PC-3 (cell line): ENCODE measurements around the gene OR2T10. TPM values are rescaled to one million over a fixed set of nuclear protein-coding genes. Genes with fewer than 3 reads are reported as not detected.
"Not testable (repeated sequence)": the region's sequence is repeated elsewhere in the genome, so short reads cannot be mapped to it uniquely, and the experiment has no call there.

Experiments used
- ATAC-seq: fragments of 200-7000 bp; cut with Tn5 transposase; 2 replicates; pipeline ENCODE4 v1.9.1; 2020; ENCODE audit warnings: mild to moderate bottlenecking, moderate library complexity
- BruUV-seq: library from RNA; stranded (reverse); fragments of 400-500 nt; replicated peaks from 2 replicates; lab custom pipeline; 2021; lab: Mats Ljungman, UMichigan
- CTCF ChIA-PET: fragments of 300-600 bp; sonication (Branson Sonifier 250); formaldehyde crosslinking; loops from one replicate; lab custom pipeline; 2022; ENCODE audit warnings: antibody characterized with exemption; lab: Charles Lee
- POLR2A ChIA-PET: fragments of 300-600 bp; sonication (Branson Sonifier 250); formaldehyde crosslinking; loops from one replicate; lab custom pipeline; 2022; ENCODE audit warnings: antibody characterized with exemption; ENCODE audit not compliant: unreplicated experiment; lab: Charles Lee
- DNase-seq: peaks from one replicate; pipeline ENCODE4 v3.0.0-alpha.2; 2015
- H2AFZ ChIP-seq: fragments of 300-600 bp; sonication (generic); 2 replicates; pipeline ENCODE4 v1.6.0; 2016; ENCODE audit warnings: antibody characterized with exemption, low read length
- H3F3A ChIP-seq: fragments of 300-600 bp; sonication (generic); one replicate; pipeline ENCODE4 v1.6.0; 2017; ENCODE audit warnings: antibody characterized with exemption, low read length, control low read depth, mild to moderate bottlenecking; ENCODE audit not compliant: unreplicated experiment
- H3K27ac ChIP-seq: fragments of 300-600 bp; sonication (generic); 2 replicates; pipeline ENCODE4 v1.5.1; 2016; ENCODE audit warnings: mild to moderate bottlenecking, low read length
- H3K27me3 ChIP-seq: fragments of 300-600 bp; sonication (generic); 2 replicates; pipeline ENCODE4 v1.6.1; 2016; ENCODE audit warnings: low read length, mixed read lengths
- H3K36me3 ChIP-seq: fragments of 300-600 bp; sonication (generic); 2 replicates; pipeline ENCODE4 v1.6.1; 2016; ENCODE audit warnings: low read depth, mixed run types, low read length, mixed read lengths
- H3K4me1 ChIP-seq: fragments of 300-600 bp; sonication (generic); 2 replicates; pipeline ENCODE4 v1.5.1; 2016; ENCODE audit warnings: low read length; ENCODE audit not compliant: insufficient read depth
- H3K4me2 ChIP-seq: fragments of 300-600 bp; sonication (generic); 2 replicates; pipeline ENCODE4 v1.6.0; 2016; ENCODE audit warnings: low read length
- H3K4me3 ChIP-seq: fragments of 300-600 bp; sonication (generic); 2 replicates; pipeline ENCODE4 v1.5.1; 2016; ENCODE audit warnings: mild to moderate bottlenecking, low read length, mixed read lengths
- H3K79me2 ChIP-seq: fragments of 300-600 bp; sonication (generic); 2 replicates; pipeline ENCODE4 v1.6.1; 2017; ENCODE audit warnings: low read length, mixed read lengths
- H3K9ac ChIP-seq: fragments of 300-600 bp; sonication (generic); 2 replicates; pipeline ENCODE4 v1.6.0; 2016; ENCODE audit warnings: mild to moderate bottlenecking, low read length
- H3K9me2 ChIP-seq: fragments of 300-600 bp; sonication (generic); replicated peaks from 2 replicates; pipeline ENCODE4 v1.6.1; 2016; ENCODE audit warnings: mixed run types, low read length, mixed read lengths
- H3K9me3 ChIP-seq: fragments of 300-600 bp; sonication (generic); 2 replicates; pipeline ENCODE4 v1.6.1; 2016; ENCODE audit warnings: low read length, mixed read lengths
- H4K20me1 ChIP-seq: fragments of 300-600 bp; sonication (generic); 2 replicates; pipeline ENCODE4 v1.6.1; 2016; ENCODE audit warnings: low read length, mixed read lengths
- CTCF ChIP-seq: fragments of 300-600 bp; sonication (generic); conservative IDR thresholded peaks from 2 replicates; pipeline ENCODE4 v1.5.1; 2017; ENCODE audit warnings: antibody characterized with exemption, low read depth, mild to moderate bottlenecking, low read length
- EZH2 ChIP-seq: fragments of 300-600 bp; sonication (generic); IDR thresholded peaks from one replicate; pipeline ENCODE4 v1.6.1; 2017; ENCODE audit warnings: antibody characterized with exemption, mild to moderate bottlenecking, low read length; ENCODE audit not compliant: unreplicated experiment
- EZH2phosphoT487 ChIP-seq: fragments of 300-600 bp; sonication (generic); IDR thresholded peaks from 2 replicates; pipeline ENCODE4 v1.6.1; 2018; ENCODE audit warnings: mild to moderate bottlenecking, antibody characterized with exemption, low read length, borderline replicate concordance
- intact Hi-C: fragments of 100-400 bp; cut with micrococcal nuclease; formaldehyde crosslinking; loops from 2 replicates; pipeline ENCODE4 v1.9.0; 2023
- total RNA-seq: library from RNA; depleted of rRNA; stranded (reverse); fragments of >200 nt; gene quantifications from 2 replicates; pipeline ENCODE4 v1.2.3, GENCODE V29; 2014

Gene OR2T10
- total RNA-seq, 1 experiment from 2014 or later: not detected

DNA sequence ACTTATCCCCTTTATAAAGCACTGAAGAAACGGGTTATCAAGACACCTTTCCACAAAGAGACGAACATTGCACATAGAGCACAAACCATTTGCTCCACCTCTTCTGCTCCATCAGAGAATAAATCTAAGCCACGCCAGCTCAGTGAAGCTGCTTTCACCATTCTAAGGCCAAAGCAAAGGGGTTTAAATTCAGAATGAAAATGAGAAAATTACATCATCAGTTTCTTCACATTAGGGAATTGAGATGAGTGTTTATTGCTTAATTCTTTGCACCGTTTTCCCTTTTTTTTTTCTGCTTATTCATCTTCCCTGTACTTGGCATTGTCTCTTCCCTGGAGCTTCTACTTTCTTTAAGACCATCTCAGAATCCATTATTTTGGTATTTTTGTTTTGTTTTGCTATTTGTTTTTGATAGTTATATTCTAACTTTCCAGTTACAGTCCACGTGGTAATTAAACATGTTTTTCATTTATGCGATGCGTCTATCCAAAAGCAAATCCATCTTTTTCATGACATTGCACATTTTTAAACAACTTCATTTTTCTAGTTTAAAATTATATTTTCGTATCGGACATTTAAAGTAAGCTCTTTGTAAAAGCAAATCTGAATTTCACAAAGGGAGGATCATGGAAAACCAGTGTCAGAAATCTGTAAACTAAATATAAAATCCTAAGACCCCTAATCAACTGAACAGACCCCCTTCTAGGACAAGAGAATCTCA lies 21.1 kb downstream of the OR2T10 start:
- Histone ChIP-seq H3K27ac (no peak overlapping the region), H3K9ac (no peak overlapping the region), H2AFZ (no peak overlapping the region), H4K20me1 (no peaks in the 10 kb centered on the region), H3K4me2 (no peak overlapping the region), H3K36me3 (no peaks in the 10 kb centered on the region), H3K4me1 (no peaks in the 10 kb centered on the region), H3K4me3 (no peak overlapping the region), H3K79me2 (no peaks in the 10 kb centered on the region), H3F3A (no peaks in the 10 kb centered on the region), H3K9me3 (peaks cover 6% of the 10 kb centered on the region; the same call in 1 of the 2 replicates), H3K9me2 (no peaks in the 10 kb centered on the region), H3K27me3 (peaks cover 6% of the 10 kb centered on the region; the same call in 1 of the 2 replicates)
- DNase-seq: no peak
- intact Hi-C loops: no loop called here
- BruUV-seq: no TSS peak
- TF ChIP-seq EZH2phosphoT487: no peak
- TF ChIP-seq CTCF: no peak
- TF ChIP-seq EZH2: no peak
- POLR2A ChIA-PET: no interaction called here
- no peak for ATAC-seq
- CTCF ChIA-PET: no interaction called here

- H3K27me3 ChIP-seq, H3F3A ChIP-seq, H2AFZ ChIP-seq, CTCF ChIA-PET, H3K27ac ChIP-seq, H3K9me2 ChIP-seq, intact Hi-C loops, H3K9me3 ChIP-seq, H3K9ac ChIP-seq, H3K4me1 ChIP-seq, H3K79me2 ChIP-seq, H3K36me3 ChIP-seq, BruUV-seq, H4K20me1 ChIP-seq, ATAC-seq, H3K4me2 ChIP-seq, POLR2A ChIA-PET, DNase-seq, H3K4me3 ChIP-seq: not testable (repeated sequence)
These were observed 22.8 kb downstream of the OR2T10 start, which contains the start of gene OR2T34 for GRCh38 chr1:248574657-248575056. Gene OR2T34 (minus strand): TSS chr1:248574757. CDS start chr1:248574757, 0 bp downstream.

GRCh38 chr1:248573856-248574255 lies 23.6 kb downstream of the OR2T10 start:
- H3K36me3 ChIP-seq, H2AFZ ChIP-seq, DNase-seq, POLR2A ChIA-PET, H3K9me2 ChIP-seq, H3K9me3 ChIP-seq, H3K4me3 ChIP-seq, H3K27me3 ChIP-seq, intact Hi-C loops, H4K20me1 ChIP-seq, CTCF ChIA-PET, H3K27ac ChIP-seq, H3K4me2 ChIP-seq, H3K4me1 ChIP-seq, H3K79me2 ChIP-seq, H3K9ac ChIP-seq, ATAC-seq, H3F3A ChIP-seq, BruUV-seq: not testable (repeated sequence)

DNA sequence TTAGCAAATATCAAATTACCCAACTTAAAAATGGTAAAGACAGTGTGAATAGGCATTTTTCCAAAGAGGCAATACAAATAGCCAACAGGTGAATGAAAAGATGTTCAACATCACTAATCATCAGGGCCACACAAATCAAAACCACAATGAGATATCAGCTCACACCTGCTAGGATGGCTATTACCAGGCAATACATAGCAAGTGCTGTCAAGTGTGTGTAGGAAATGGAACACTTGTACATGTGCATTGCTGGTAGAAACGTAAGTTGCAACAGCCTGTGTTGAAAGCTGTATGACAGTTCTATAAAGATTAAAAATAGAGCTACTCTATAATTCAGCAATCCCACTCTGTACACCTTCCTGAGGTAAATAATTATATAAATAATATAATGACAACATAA lies 25.5 kb downstream of the OR2T10 start:
- H3F3A ChIP-seq, H3K4me2 ChIP-seq, intact Hi-C loops, CTCF ChIA-PET, BruUV-seq, H3K9me2 ChIP-seq, H3K9me3 ChIP-seq, ATAC-seq, H3K79me2 ChIP-seq, H3K36me3 ChIP-seq, H4K20me1 ChIP-seq, H3K4me3 ChIP-seq, POLR2A ChIA-PET, H3K27ac ChIP-seq, DNase-seq, H3K9ac ChIP-seq, H3K4me1 ChIP-seq, H2AFZ ChIP-seq, H3K27me3 ChIP-seq: not testable (repeated sequence)

- CTCF ChIA-PET, H3K79me2 ChIP-seq, DNase-seq, H4K20me1 ChIP-seq, H3K9me3 ChIP-seq, H3K27me3 ChIP-seq, H3K36me3 ChIP-seq, H3K4me2 ChIP-seq, intact Hi-C loops, BruUV-seq, H3K4me3 ChIP-seq, H3K9me2 ChIP-seq, H3K4me1 ChIP-seq, H2AFZ ChIP-seq, H3K27ac ChIP-seq, ATAC-seq, H3F3A ChIP-seq, H3K9ac ChIP-seq: not testable (repeated sequence)
- POLR2A ChIA-PET: interaction anchor here (0.6 kb wide), 1 partner anchor 233 kb away, joined by 3 read pairs; no protein-coding TSS in a partner anchor
These were observed 26.7 kb downstream of the OR2T10 start for GRCh38 chr1:248570811-248571210.

GRCh38 chr1:248569049-248569448 lies 28.5 kb downstream of the OR2T10 start:
- H3K4me3 ChIP-seq, H3K9ac ChIP-seq, intact Hi-C loops, H4K20me1 ChIP-seq, BruUV-seq, H3K4me2 ChIP-seq, H3K4me1 ChIP-seq, H3K27me3 ChIP-seq, DNase-seq, ATAC-seq, H3K9me2 ChIP-seq, POLR2A ChIA-PET, H3K79me2 ChIP-seq, H3K9me3 ChIP-seq, H3K36me3 ChIP-seq, CTCF ChIA-PET, H2AFZ ChIP-seq, H3K27ac ChIP-seq, H3F3A ChIP-seq: not testable (repeated sequence)
